Activated CD4-positive, alpha-beta T cell treated with anti-CD3 and anti-CD28 coated beads, Interleukin-2, amount 10 ng/mL, durations not matched to agents 7 days and 5 days (primary cell): ENCODE results near the gene SPATA22. TPM values are rescaled to one million over a fixed set of nuclear protein-coding genes. Genes with fewer than 3 reads are reported as not detected.
"Not testable (repeated sequence)": the region's sequence is repeated elsewhere in the genome, so short reads cannot be mapped to it uniquely, and the experiment has no call there.

Experiments
- CTCF ChIA-PET: fragments of 350-600 bp; sonication (Branson Sonifier 250); formaldehyde crosslinking; loops from one replicate; lab custom pipeline; 2021; ENCODE audit warnings: antibody characterized with exemption; lab: Charles Lee
- POLR2A ChIA-PET: fragments of 350-600 bp; sonication (Branson Sonifier 250); formaldehyde crosslinking; loops from one replicate; lab custom pipeline; 2021; ENCODE audit warnings: antibody characterized with exemption; lab: Charles Lee
- DNase-seq: peaks from one replicate; pipeline ENCODE4 v3.0.0-alpha.2; 2020
- H3K27ac Mint-ChIP-seq: one replicate; pipeline ENCODE4 v1.8.0; 2021; ENCODE audit warnings: mild to moderate bottlenecking, moderate library complexity, mixed read lengths
- H3K27me3 Mint-ChIP-seq: one replicate; pipeline ENCODE4 v1.8.0; 2021; ENCODE audit warnings: mixed read lengths
- H3K36me3 Mint-ChIP-seq: one replicate; pipeline ENCODE4 v1.8.0; 2021; ENCODE audit warnings: low read depth, mixed read lengths
- H3K4me1 Mint-ChIP-seq: one replicate; pipeline ENCODE4 v1.8.0; 2021; ENCODE audit warnings: mixed read lengths
- H3K4me3 Mint-ChIP-seq: one replicate; pipeline ENCODE4 v1.8.0; 2021; ENCODE audit warnings: mild to moderate bottlenecking, moderate library complexity, mixed read lengths
- H3K9me3 Mint-ChIP-seq: one replicate; pipeline ENCODE4 v1.8.0; 2021; ENCODE audit warnings: mixed read lengths
- total RNA-seq, 2 experiments: library from RNA; stranded (reverse); gene quantifications; one replicate each; pipeline ENCODE4 v1.2.3, GENCODE V29; 2021

SPATA22 gene
- total RNA-seq, 2 experiments from 2014 or later = 0.81 to 0.89 TPM

DNA sequence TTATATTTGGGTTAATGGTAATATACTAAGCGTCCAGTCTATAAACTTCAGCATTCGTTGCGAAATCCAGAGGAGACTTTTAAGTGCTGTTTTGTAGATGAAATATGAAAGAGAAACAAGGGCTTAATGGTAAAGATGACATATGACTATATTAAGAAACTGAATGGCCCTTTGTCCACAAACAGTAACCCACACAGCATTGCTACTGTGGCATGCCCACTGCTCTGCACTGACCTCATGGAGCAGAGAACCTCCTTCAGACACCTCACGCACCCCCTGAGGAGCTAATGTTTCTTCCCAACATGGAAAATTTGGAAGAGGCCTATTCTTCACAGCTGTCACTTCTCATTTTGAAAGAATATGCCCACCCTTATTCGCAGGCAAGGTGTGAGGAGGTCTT, 30.8 kb upstream of the SPATA22 start:
- ChIA-PET CTCF (no interaction called here), POLR2A (interaction anchor here (0.6 kb wide), 1 partner anchor 10 kb away, joined by 4 read pairs; no protein-coding TSS in a partner anchor)
- Mint-ChIP-seq H3K36me3 (no peaks in the 10 kb centered on the region), H3K27me3 (no peaks in the 10 kb centered on the region), H3K9me3 (no peaks in the 10 kb centered on the region), H3K27ac (no peak overlapping the region), H3K4me1 (no peaks in the 10 kb centered on the region), H3K4me3 (no peak overlapping the region)
- DNase-seq = no peak

- no peaks in the 10 kb centered on the region for H3K4me1 Mint-ChIP-seq
- no peak overlapping the region for H3K27ac Mint-ChIP-seq
- H3K9me3 Mint-ChIP-seq = no peaks in the 10 kb centered on the region
- no peak overlapping the region for H3K4me3 Mint-ChIP-seq
- ChIA-PET CTCF (no interaction called here), POLR2A (no interaction called here)
- no peak for DNase-seq
- no peaks in the 10 kb centered on the region for H3K36me3 Mint-ChIP-seq
- no peaks in the 10 kb centered on the region for H3K27me3 Mint-ChIP-seq
Observed at GRCh38 chr17:3501344-3501743, 29.7 kb upstream of the SPATA22 start.

DNA sequence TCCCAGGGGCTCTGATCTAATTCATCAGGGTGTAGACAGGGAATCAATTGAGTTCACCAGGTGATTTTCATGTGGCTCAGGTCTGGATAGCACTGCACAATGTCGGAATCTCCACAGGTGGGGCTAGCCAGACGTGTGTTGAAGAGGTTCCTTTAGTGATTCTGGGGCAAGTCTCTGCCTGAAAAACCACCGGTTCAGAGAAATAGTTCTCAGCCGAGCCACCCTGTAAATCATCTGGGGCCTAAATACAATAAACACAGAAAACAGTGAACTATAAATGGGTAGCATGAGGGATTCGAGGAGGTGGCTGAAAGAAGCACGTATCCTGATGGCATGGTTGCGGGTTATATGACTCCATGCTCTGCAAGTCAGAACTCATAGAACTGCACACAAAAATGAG, 25.5 kb upstream of the SPATA22 start:
- H3K27me3 Mint-ChIP-seq = no peaks in the 10 kb centered on the region
- CTCF ChIA-PET = no interaction called here
- H3K4me1 Mint-ChIP-seq = no peaks in the 10 kb centered on the region
- no peak overlapping the region for H3K27ac Mint-ChIP-seq
- no peaks in the 10 kb centered on the region for H3K36me3 Mint-ChIP-seq
- H3K9me3 Mint-ChIP-seq = no peaks in the 10 kb centered on the region
- POLR2A ChIA-PET = no interaction called here
- DNase-seq = no peak
- H3K4me3 Mint-ChIP-seq = no peak overlapping the region

- Mint-ChIP-seq H3K4me3 (no peak overlapping the region), H3K36me3 (no peaks in the 10 kb centered on the region), H3K4me1 (no peaks in the 10 kb centered on the region), H3K27me3 (peaks cover 28% of the 10 kb centered on the region), H3K9me3 (no peaks in the 10 kb centered on the region), H3K27ac (no peak overlapping the region)
- ChIA-PET POLR2A (no interaction called here), CTCF (no interaction called here)
- no peak for DNase-seq
Observed at GRCh38 chr17:3485481-3486068, 14.0 kb upstream of the SPATA22 start.

DNA sequence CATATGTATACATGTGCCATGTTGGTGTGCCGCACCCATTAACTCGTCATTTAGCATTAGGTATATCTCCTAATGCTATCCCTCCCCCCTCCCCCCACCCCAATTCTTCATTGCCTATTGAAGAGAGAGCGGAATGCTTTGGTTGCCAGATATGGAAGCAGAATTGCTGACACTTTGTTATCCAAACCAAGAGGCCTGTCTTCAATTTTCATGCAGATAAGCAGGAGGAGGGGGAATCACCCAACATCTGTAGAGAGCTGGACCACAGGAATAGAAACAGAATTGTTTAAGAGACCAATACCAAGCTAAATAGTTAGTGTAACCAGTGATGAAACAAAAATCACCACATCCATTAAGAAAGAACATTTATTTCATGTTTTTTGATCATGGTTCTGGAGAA, 11.2 kb upstream of the SPATA22 start:
- Mint-ChIP-seq H3K27ac (no peak overlapping the region), H3K4me1 (no peaks in the 10 kb centered on the region), H3K9me3 (no peaks in the 10 kb centered on the region), H3K27me3 (peaks cover 16% of the 10 kb centered on the region), H3K36me3 (no peaks in the 10 kb centered on the region), H3K4me3 (no peak overlapping the region)
- no peak for DNase-seq
- ChIA-PET POLR2A (no interaction called here), CTCF (no interaction called here)

DNA sequence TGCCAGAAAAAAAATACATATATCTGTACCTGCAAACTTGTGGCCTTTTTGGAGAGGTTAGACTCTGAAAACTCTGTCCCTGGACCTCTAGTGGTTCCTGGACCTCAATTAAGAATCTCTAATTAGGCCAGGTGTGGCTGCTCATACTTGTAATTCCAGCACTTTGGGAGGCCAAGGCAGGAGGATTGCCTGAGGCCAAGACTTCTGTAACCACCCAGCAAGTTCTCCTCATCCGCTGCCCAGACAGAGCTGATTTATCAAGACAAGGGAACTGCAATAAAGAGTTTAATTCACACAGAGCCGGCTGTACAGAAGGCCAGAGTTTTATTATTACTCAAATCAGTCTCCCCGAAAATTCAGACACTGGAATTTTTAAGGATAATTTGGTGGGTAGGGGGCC, 8.4 kb upstream of the SPATA22 start:
- no peaks in the 10 kb centered on the region for H3K36me3 Mint-ChIP-seq
- H3K27ac Mint-ChIP-seq = no peak overlapping the region
- no peak for DNase-seq
- ChIA-PET POLR2A (no interaction called here), CTCF (no interaction called here)
- peaks cover 12% of the 10 kb centered on the region for H3K27me3 Mint-ChIP-seq
- H3K9me3 Mint-ChIP-seq = no peaks in the 10 kb centered on the region
- H3K4me1 Mint-ChIP-seq = no peaks in the 10 kb centered on the region
- H3K4me3 Mint-ChIP-seq = no peak overlapping the region

DNA sequence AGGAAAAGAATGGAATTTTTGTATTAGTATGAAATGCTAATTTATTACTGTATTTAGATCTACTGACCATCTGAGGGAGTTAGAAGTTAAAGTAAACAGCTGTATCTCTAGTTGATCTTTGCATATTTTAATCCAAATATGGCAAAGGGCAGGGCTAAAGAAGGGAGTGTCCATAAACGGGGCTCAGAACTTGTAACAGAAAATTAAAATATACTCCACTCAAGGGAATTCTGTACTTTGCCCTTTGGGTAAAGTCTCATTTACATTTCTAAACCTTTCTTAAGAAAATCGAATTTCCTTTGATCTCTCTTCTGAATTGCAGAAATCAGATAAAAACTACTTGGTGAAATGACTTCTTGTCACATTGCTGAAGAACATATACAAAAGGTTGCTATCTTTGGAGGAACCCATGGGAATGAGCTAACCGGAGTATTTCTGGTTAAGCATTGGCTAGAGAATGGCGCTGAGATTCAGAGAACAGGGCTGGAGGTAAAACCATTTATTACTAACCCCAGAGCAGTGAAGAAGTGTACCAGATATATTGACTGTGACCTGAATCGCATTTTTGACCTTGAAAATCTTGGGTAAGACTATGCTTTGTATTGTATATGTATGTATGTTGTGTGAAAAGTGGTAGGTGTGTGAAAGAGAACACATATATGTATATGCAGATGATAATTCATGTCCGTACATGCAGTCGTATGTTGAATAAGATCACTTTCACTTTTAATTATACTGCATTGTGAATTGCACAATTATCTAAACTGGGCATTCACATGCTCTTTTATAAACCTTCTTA, 4.4 kb upstream of the SPATA22 start, which contains the start of gene ASPA:
TSS of gene ASPA (plus strand) at position 186 of the 799 bp plus-strand sequence. CDS start at position 349, 163 bp downstream.
- ChIA-PET CTCF (no interaction called here), POLR2A (no interaction called here)
- no peak within 1 kb of the TSS for H3K4me3 Mint-ChIP-seq
- H3K4me1 Mint-ChIP-seq = no peaks in the 10 kb centered on the region
- H3K9me3 Mint-ChIP-seq = no peaks in the 10 kb centered on the region
- DNase-seq = no peak
- no peak within 1 kb of the TSS for H3K27ac Mint-ChIP-seq
- no peaks in the 10 kb centered on the region for H3K36me3 Mint-ChIP-seq
- H3K27me3 Mint-ChIP-seq = peaks cover 6% of the 10 kb centered on the region

GRCh38 chr17:3475251-3475685, 3.6 kb upstream of the SPATA22 start:
- CTCF ChIA-PET = no interaction called here
- Mint-ChIP-seq H3K27ac (no peak overlapping the region), H3K4me3 (no peak overlapping the region), H3K36me3 (no peaks in the 10 kb centered on the region), H3K9me3 (no peaks in the 10 kb centered on the region), H3K27me3 (peaks cover 3% of the 10 kb centered on the region), H3K4me1 (no peaks in the 10 kb centered on the region)
- POLR2A ChIA-PET = no interaction called here
- DNase-seq = no peak

GRCh38 chr17:3474212-3474611, 2.6 kb upstream of the SPATA22 start:
- H3K9me3 Mint-ChIP-seq = no peaks in the 10 kb centered on the region
- DNase-seq = no peak
- peaks cover 3% of the 10 kb centered on the region for H3K27me3 Mint-ChIP-seq
- POLR2A ChIA-PET = no interaction called here
- no peak overlapping the region for H3K27ac Mint-ChIP-seq
- H3K4me1 Mint-ChIP-seq = no peaks in the 10 kb centered on the region
- no peak overlapping the region for H3K4me3 Mint-ChIP-seq
- CTCF ChIA-PET = no interaction called here
- no peaks in the 10 kb centered on the region for H3K36me3 Mint-ChIP-seq

- Mint-ChIP-seq H3K4me3 (no peak overlapping the region), H3K27ac (no peak overlapping the region), H3K9me3 (no peaks in the 10 kb centered on the region), H3K36me3 (no peaks in the 10 kb centered on the region), H3K27me3 (no peaks in the 10 kb centered on the region), H3K4me1 (no peaks in the 10 kb centered on the region)
- POLR2A ChIA-PET = no interaction called here
- DNase-seq = no peak
- CTCF ChIA-PET = no interaction called here
Observed at GRCh38 chr17:3472137-3472536, 518 bp upstream of the SPATA22 start.

- H3K4me3 Mint-ChIP-seq = no peak overlapping the region
- no peak overlapping the region for H3K27ac Mint-ChIP-seq
- DNase-seq = no peak
- no peaks in the 10 kb centered on the region for H3K9me3 Mint-ChIP-seq
- peaks cover 3% of the 10 kb centered on the region for H3K27me3 Mint-ChIP-seq
- no peaks in the 10 kb centered on the region for H3K4me1 Mint-ChIP-seq
- no peaks in the 10 kb centered on the region for H3K36me3 Mint-ChIP-seq
- POLR2A ChIA-PET = no interaction called here
- CTCF ChIA-PET = no interaction called here
Observed at GRCh38 chr17:3469529-3469928, 2.1 kb downstream of the SPATA22 start.

GRCh38 chr17:3466355-3466754, 5.3 kb downstream of the SPATA22 start:
- H3K27ac Mint-ChIP-seq, DNase-seq, H3K4me1 Mint-ChIP-seq, H3K27me3 Mint-ChIP-seq, H3K36me3 Mint-ChIP-seq, CTCF ChIA-PET, H3K4me3 Mint-ChIP-seq, POLR2A ChIA-PET, H3K9me3 Mint-ChIP-seq: not testable (repeated sequence)

- no peaks in the 10 kb centered on the region for H3K4me1 Mint-ChIP-seq
- DNase-seq = no peak
- no peak overlapping the region for H3K27ac Mint-ChIP-seq
- no peaks in the 10 kb centered on the region for H3K36me3 Mint-ChIP-seq
- POLR2A ChIA-PET = no interaction called here
- CTCF ChIA-PET = no interaction called here
- no peaks in the 10 kb centered on the region for H3K9me3 Mint-ChIP-seq
- peaks cover 18% of the 10 kb centered on the region for H3K27me3 Mint-ChIP-seq
- no peak overlapping the region for H3K4me3 Mint-ChIP-seq
Observed at GRCh38 chr17:3448059-3448665, 23.5 kb downstream of the SPATA22 start.
